ENCODE data around the gene GBA2. TPM values are rescaled to one million over a fixed set of nuclear protein-coding genes. Genes with fewer than 3 reads are reported as not detected.

Gene GBA2
- polyA plus RNA-seq, 1 of the 3 experiments (the other 2 are of a cell fraction) = 71.5 TPM

DNA sequence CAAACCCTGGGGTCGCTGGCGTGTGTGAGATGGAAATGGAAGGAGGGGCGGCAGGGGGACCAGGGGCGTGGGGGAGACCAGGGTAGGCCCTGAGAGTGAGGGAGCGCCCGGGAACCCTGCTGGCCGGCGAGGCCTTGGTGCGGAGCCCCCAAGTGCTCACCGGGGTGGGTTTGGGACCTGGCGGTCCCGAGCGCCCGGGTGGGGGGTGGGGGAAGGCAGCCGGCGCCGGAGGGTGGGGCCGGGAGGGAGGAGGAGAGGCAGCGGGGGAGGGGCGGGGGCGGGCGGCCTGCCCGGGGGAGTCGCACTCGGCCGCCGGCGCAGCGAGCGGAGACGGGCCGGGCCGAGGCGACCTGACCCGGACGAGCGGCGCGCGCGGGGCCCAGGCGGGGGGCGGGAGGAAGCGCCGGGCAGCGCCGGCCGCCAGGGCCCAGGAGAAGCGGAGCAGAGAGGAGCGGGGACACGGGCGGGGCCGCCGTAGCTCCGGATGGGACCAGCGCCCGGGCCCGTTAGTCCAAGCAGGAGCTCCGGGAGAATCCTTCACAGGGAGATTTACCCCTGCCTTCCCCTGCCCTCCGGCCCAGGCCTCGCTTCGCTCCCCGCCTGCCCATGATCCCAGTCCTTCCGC is 42.4 kb upstream of the GBA2 start, which contains the start of gene NPR2:
Gene NPR2 (plus strand): TSS at position 295 of the 625 bp plus-strand sequence. CDS start 818 bp downstream, outside the sequence.
- Histone ChIP-seq H3K27ac (ENCODE audit: low read depth in 2 of 2, low read length in 1 of 2) (no peak within 1 kb of the TSS), H3K9me3 (no peaks in the 10 kb centered on the region), H3F3A (replicated peaks; ENCODE audit: insufficient read depth) (peaks cover 4% of the 10 kb centered on the region), H3K4me1 (ENCODE audit: control insufficient read depth in 1 of 2, insufficient read depth in 2 of 2, low read depth in 1 of 2, low read length in 1 of 2) (peaks cover 0 to 12% of the 10 kb centered on the region in 2 experiments; a peak in 1 of 4 replicates), H3K79me2 (ENCODE audit: insufficient read depth) (no peaks in the 10 kb centered on the region), H3K9me2 (no peaks in the 10 kb centered on the region), H3K4me3 (ENCODE audit: low read depth in 2 of 2, low read length in 1 of 2) (no peak within 1 kb of the TSS), H4K20me1 (ENCODE audit: insufficient read depth) (no peaks in the 10 kb centered on the region), H3K36me3 (replicated peaks in 1 of 2; ENCODE audit: control insufficient read depth in 1 of 2, insufficient read depth in 2 of 2, low read length in 1 of 2) (peaks cover 0 to 3% of the 10 kb centered on the region in 2 experiments), H3K4me2 (0 out of 2 replicates have a peak within 1 kb of the TSS, but pooled peaks have one; percentile 19), H2AFZ (ENCODE audit: low read depth) (peak within 1 kb of the TSS; percentile 66; the same call in 1 of the 2 replicates), H3K27me3 (ENCODE audit: insufficient read depth) (no peaks in the 10 kb centered on the region), H3K9ac (no peak within 1 kb of the TSS)
- 72% methylated on average over 58 of the region's 64 CpGs for whole genome bisulfite sequencing (ENCODE audit: low lambda C conversion rate)
- DNase-seq = peak; percentile 71
- CTCF ChIA-PET = interaction anchor here (1.6 to 6.5 kb wide), 4 partner anchors 21 to 90 kb away, joined by 4 to 136 read pairs (median 6); partner anchors contain the start of genes CREB3, SPAG8 and TLN1
- TF ChIP-seq, protein P1, sequence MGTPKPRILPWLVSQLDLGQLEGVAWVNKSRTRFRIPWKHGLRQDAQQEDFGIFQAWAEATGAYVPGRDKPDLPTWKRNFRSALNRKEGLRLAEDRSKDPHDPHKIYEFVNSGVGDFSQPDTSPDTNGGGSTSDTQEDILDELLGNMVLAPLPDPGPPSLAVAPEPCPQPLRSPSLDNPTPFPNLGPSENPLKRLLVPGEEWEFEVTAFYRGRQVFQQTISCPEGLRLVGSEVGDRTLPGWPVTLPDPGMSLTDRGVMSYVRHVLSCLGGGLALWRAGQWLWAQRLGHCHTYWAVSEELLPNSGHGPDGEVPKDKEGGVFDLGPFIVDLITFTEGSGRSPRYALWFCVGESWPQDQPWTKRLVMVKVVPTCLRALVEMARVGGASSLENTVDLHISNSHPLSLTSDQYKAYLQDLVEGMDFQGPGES (IDR thresholded peaks at IDR 0.05; ENCODE audit: low read depth, low read length) = no peak
- POLR2A ChIA-PET = interaction anchor here (1.0 kb wide), 1 partner anchor 21 kb away, joined by 5 read pairs; the partner anchor contains the start of gene SPAG8

DNA sequence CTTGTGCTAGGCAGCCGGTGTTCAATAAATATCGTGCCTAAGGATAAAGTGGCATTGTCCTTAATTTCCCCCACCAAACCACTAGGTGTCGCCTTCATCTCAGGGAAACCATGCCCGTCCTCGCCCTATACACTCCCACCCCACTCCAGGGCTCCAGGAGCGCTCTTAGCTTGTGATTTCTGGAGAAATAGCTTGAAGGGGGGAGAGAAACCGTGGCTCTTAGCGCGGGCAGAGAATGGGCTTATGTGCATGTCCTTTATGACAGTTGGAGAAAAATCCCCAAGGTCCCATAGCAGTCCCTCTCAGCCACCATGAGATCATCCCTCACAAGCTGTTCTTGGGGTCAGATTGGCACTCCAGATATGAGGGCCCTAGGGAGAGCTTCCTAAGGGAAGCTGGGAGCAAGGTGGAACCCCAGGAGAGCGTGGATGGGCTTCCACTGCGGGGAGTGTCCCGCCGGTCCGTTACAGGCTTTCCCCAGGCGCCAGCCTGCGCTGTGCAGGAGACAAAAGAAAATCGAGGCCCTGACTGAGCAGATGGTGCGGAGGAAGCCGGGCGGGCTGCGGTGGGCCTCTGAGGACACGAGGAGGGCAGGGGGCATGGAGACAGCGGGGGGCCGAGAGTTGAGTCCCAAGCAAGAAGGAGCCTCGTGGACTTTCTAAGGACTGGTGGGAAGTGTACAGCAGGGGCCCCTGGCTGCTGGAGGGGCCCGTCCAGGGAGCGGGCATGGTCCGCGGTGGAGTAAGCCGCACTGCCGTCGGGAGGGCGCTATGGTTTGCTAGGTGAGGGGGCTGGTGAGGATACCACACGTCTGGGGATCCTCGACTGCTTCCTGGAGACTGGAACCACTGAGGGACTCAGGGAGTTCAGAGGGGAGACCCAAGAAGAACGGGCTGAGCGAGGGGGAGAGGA is 41.6 kb upstream of the GBA2 start:
- TF ChIP-seq FOXJ3 (CRISPR knock-in tag; IDR thresholded peaks at IDR 0.05) = no peak
- TF ChIP-seq, protein P2, sequence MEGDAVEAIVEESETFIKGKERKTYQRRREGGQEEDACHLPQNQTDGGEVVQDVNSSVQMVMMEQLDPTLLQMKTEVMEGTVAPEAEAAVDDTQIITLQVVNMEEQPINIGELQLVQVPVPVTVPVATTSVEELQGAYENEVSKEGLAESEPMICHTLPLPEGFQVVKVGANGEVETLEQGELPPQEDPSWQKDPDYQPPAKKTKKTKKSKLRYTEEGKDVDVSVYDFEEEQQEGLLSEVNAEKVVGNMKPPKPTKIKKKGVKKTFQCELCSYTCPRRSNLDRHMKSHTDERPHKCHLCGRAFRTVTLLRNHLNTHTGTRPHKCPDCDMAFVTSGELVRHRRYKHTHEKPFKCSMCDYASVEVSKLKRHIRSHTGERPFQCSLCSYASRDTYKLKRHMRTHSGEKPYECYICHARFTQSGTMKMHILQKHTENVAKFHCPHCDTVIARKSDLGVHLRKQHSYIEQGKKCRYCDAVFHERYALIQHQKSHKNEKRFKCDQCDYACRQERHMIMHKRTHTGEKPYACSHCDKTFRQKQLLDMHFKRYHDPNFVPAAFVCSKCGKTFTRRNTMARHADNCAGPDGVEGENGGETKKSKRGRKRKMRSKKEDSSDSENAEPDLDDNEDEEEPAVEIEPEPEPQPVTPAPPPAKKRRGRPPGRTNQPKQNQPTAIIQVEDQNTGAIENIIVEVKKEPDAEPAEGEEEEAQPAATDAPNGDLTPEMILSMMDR (IDR thresholded peaks at IDR 0.05) = peak; percentile 86
- peak; percentile 95 for TF ChIP-seq RAD21 (IDR thresholded peaks at IDR 0.05; ENCODE audit: low read length)
- TF ChIP-seq SMC3 (IDR thresholded peaks at IDR 0.05; ENCODE audit: low read depth, low read length) = peak; percentile 72
- no peaks in the 10 kb centered on the region for H3K27me3 ChIP-seq (ENCODE audit: insufficient read depth)
- H4K20me1 ChIP-seq (ENCODE audit: insufficient read depth) = no peaks in the 10 kb centered on the region
- no peaks in the 10 kb centered on the region for H3K9me2 ChIP-seq
- WGBS (ENCODE audit: low lambda C conversion rate) = 72% methylated on average over 37 of the region's 37 CpGs
- DNase-seq = peak; percentile 92
- H3K4me3 ChIP-seq (ENCODE audit: low read depth in 2 of 2, low read length in 1 of 2) = no peak overlapping the region
- H3K9ac ChIP-seq = no peak overlapping the region
- no peak overlapping the region for H3K27ac ChIP-seq (ENCODE audit: low read depth in 2 of 2, low read length in 1 of 2)
- H3K4me2 ChIP-seq = 0 out of 2 replicates have a peak overlapping the region, but pooled peaks have one; percentile 19
- ChIA-PET POLR2A (interaction anchor here (0.6 to 1.3 kb wide), 3 partner anchors 21 to 67 kb away, joined by 3 to 5 read pairs (median 5); partner anchors contain the start of genes HINT2 and SPAG8), CTCF (interaction anchor here (0.5 to 6.5 kb wide), 71 partner anchors 8 to 246 kb away, joined by 3 to 136 read pairs (median 5); partner anchors contain the start of genes CCDC107, CREB3, FAM221B and GBA2)
- peak overlapping the region; percentile 66; the same call in 1 of the 2 replicates for H2AFZ ChIP-seq (ENCODE audit: low read depth)
- H3K79me2 ChIP-seq (ENCODE audit: insufficient read depth) = no peaks in the 10 kb centered on the region
- H3F3A ChIP-seq (replicated peaks; ENCODE audit: insufficient read depth) = peaks cover 4% of the 10 kb centered on the region
- H3K4me1 ChIP-seq (ENCODE audit: control insufficient read depth in 1 of 2, insufficient read depth in 2 of 2, low read depth in 1 of 2, low read length in 1 of 2) = peaks cover 0 to 12% of the 10 kb centered on the region in 2 experiments; a peak in 1 of 4 replicates
- H3K36me3 ChIP-seq (replicated peaks in 1 of 2; ENCODE audit: control insufficient read depth in 1 of 2, insufficient read depth in 2 of 2, low read length in 1 of 2) = peaks cover 0 to 3% of the 10 kb centered on the region in 2 experiments
- no peaks in the 10 kb centered on the region for H3K9me3 ChIP-seq

Measured in SK-N-SH (cell line).